ENCODE results near the gene KANSL2.
"Not testable (repeated sequence)": the region's sequence is repeated elsewhere in the genome, so short reads cannot be mapped to it uniquely, and the experiment has no call there.

Gene KANSL2

GRCh38 chr12:48640854-48641253 is 41.2 kb downstream of the KANSL2 start:
- no peak overlapping the region for H3K4me3 ChIP-seq (ENCODE audit: control insufficient read depth, low read depth, low read length)
- TF ChIP-seq, protein P1, sequence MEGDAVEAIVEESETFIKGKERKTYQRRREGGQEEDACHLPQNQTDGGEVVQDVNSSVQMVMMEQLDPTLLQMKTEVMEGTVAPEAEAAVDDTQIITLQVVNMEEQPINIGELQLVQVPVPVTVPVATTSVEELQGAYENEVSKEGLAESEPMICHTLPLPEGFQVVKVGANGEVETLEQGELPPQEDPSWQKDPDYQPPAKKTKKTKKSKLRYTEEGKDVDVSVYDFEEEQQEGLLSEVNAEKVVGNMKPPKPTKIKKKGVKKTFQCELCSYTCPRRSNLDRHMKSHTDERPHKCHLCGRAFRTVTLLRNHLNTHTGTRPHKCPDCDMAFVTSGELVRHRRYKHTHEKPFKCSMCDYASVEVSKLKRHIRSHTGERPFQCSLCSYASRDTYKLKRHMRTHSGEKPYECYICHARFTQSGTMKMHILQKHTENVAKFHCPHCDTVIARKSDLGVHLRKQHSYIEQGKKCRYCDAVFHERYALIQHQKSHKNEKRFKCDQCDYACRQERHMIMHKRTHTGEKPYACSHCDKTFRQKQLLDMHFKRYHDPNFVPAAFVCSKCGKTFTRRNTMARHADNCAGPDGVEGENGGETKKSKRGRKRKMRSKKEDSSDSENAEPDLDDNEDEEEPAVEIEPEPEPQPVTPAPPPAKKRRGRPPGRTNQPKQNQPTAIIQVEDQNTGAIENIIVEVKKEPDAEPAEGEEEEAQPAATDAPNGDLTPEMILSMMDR (conservative IDR thresholded peaks at IDR 0.05; ENCODE audit: control insufficient read depth, insufficient read depth, low read depth, low read length) = no peak
- no peak for DNase-seq (ENCODE audit: low read depth)

DNA sequence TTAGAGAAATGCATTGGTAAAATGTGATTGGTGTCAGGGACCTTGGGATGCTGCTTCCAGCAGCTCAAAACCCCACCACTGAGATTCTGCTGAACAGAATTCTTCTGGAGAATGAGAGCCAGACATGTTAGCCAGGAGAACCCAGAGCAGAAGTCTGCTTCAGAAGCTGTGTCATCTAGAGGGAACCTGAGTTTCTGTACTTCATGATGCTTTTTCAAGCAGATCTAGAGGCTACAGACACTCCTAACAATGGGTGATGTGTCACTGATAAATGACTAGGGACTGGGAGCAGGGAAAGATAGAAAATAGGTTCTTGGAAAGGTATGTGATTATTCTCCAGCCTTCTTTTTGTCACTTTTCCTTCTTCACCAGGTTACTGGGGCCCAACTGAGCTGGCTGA is 41.6 kb downstream of the KANSL2 start:
- TF ChIP-seq, protein P1 (conservative IDR thresholded peaks at IDR 0.05; ENCODE audit: control insufficient read depth, insufficient read depth, low read depth, low read length) = no peak
- H3K4me3 ChIP-seq (ENCODE audit: control insufficient read depth, low read depth, low read length) = no peak overlapping the region
- DNase-seq (ENCODE audit: low read depth) = no peak

DNA sequence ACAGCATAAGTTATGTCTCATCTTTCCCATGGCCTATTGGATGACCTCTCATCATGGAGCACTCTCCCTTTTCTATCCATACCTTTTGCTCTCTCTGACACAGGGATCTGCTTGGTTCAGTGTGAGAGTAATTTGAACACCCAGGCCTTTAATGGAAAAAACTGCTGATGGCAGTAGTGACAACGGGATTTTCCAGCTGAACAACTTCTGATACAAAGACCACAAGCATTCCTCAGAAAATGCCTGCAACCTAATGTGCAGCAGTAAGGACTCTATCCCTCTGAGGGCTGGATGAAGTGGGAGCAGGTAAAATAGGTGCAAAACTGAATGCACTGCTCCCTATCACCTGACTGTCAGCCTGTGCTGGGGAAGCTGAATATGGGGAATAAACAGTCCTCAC is 51.0 kb downstream of the KANSL2 start:
- DNase-seq (ENCODE audit: low read depth) = no peak
- TF ChIP-seq, protein P1 (conservative IDR thresholded peaks at IDR 0.05; ENCODE audit: control insufficient read depth, insufficient read depth, low read depth, low read length) = no peak
- H3K4me3 ChIP-seq (ENCODE audit: control insufficient read depth, low read depth, low read length) = no peak overlapping the region

- TF ChIP-seq, protein P1 (conservative IDR thresholded peaks at IDR 0.05; ENCODE audit: control insufficient read depth, insufficient read depth, low read depth, low read length) = no peak
- no peak overlapping the region for H3K4me3 ChIP-seq (ENCODE audit: control insufficient read depth, low read depth, low read length)
- no peak for DNase-seq (ENCODE audit: low read depth)
Observed at GRCh38 chr12:48630346-48630745, 51.7 kb downstream of the KANSL2 start.

DNA sequence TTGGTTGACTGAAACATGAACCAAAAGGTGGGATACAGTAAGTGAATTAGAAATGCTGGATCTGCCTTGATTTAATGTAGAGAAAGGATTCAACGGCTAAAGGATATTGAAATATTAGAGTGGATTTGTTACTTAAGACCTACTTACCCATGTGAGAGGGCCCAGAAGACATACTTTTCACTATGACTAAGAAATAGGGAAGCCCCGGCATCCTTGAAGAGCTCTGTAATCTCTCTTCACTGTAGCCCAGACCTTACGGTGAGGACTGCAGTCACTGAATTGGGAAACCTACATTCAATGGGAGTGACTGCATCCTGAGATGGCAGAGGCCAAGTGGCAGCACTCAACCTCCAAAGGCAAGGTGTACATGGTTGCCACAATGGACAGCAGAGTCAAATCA is 52.5 kb downstream of the KANSL2 start:
- TF ChIP-seq, protein P1 (conservative IDR thresholded peaks at IDR 0.05; ENCODE audit: control insufficient read depth, insufficient read depth, low read depth, low read length) = no peak
- DNase-seq (ENCODE audit: low read depth) = no peak
- no peak overlapping the region for H3K4me3 ChIP-seq (ENCODE audit: control insufficient read depth, low read depth, low read length)

DNA sequence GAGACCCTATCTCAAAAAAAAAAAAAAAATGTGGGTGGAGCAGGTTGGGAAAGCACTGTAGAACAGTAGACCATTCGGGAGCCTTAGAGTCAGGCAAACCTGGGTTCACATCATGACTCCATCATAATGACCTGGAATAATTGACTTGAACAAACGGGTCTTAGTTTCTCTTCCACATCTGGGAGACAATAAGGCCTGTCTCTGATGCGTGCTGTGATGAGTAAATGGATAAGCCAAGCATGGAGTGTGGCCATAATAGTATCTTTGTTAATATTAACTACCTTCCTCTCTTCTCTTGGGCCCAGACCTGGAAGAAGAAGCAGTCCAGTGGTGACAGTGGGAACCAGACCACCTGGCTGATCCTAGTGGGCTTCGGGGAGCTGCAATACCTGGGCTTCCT is 54.5 kb downstream of the KANSL2 start:
- H3K4me3 ChIP-seq (ENCODE audit: control insufficient read depth, low read depth, low read length) = no peak overlapping the region
- no peak for DNase-seq (ENCODE audit: low read depth)

GRCh38 chr12:48622997-48623396 is 59.0 kb downstream of the KANSL2 start:
- not testable (repeated sequence) for DNase-seq (ENCODE audit: low read depth); H3K4me3 ChIP-seq (ENCODE audit: control insufficient read depth, low read depth, low read length)

More for the DNA sequence above, 54.5 kb downstream of the KANSL2 start:
- TF ChIP-seq, protein P1 (conservative IDR thresholded peaks at IDR 0.05; ENCODE audit: control insufficient read depth, insufficient read depth, low read depth, low read length) = no peak

All from fibroblast of mammary gland (primary cell).